GM19397 (cell line): ENCODE results near the gene CATSPERZ.

ENCODE experiments used
- ATAC-seq: cut with Tn5 transposase; IDR thresholded peaks from one replicate; pipeline ENCODE4 v1.9.1; 2021; ENCODE audit warnings: mild to moderate bottlenecking, moderate library complexity; ENCODE audit not compliant: unreplicated experiment

CATSPERZ gene

GRCh38 chr11:64337538-64338249 is 37.5 kb downstream of the CATSPERZ start:
- no peak for ATAC-seq

- no peak for ATAC-seq
Measured at GRCh38 chr11:64338716-64339115, 38.6 kb downstream of the CATSPERZ start.

- no peak for ATAC-seq
Measured at GRCh38 chr11:64339286-64339685, 39.1 kb downstream of the CATSPERZ start.

GRCh38 chr11:64339754-64340408 is 39.7 kb downstream of the CATSPERZ start, which contains the start of gene CCDC88B:
Gene CCDC88B (plus strand): TSS chr11:64340204. CDS start chr11:64340267, 63 bp downstream.
- peak; percentile 64 for ATAC-seq

GRCh38 chr11:64340671-64341335 is 40.6 kb downstream of the CATSPERZ start:
- ATAC-seq, result peak; percentile 36

GRCh38 chr11:64341429-64341828 is 41.3 kb downstream of the CATSPERZ start:
- ATAC-seq, result no peak

GRCh38 chr11:64341851-64342791 is 42.0 kb downstream of the CATSPERZ start:
- no peak for ATAC-seq

- ATAC-seq, result no peak
Measured at GRCh38 chr11:64342869-64343745, 42.9 kb downstream of the CATSPERZ start.

GRCh38 chr11:64343767-64344559 is 43.8 kb downstream of the CATSPERZ start:
- ATAC-seq, result no peak

- ATAC-seq, result no peak
Measured at GRCh38 chr11:64344787-64345186, 44.6 kb downstream of the CATSPERZ start.

- ATAC-seq, result no peak
Measured at GRCh38 chr11:64347193-64347867, 47.2 kb downstream of the CATSPERZ start.

- no peak for ATAC-seq
Measured at GRCh38 chr11:64348383-64349024, 48.3 kb downstream of the CATSPERZ start.

- no peak for ATAC-seq
Measured at GRCh38 chr11:64349025-64349387, 48.8 kb downstream of the CATSPERZ start.

GRCh38 chr11:64349404-64349803 is 49.2 kb downstream of the CATSPERZ start:
- ATAC-seq, result no peak

GRCh38 chr11:64351136-64351631 is 51.0 kb downstream of the CATSPERZ start:
- no peak for ATAC-seq

GRCh38 chr11:64352099-64352994 is 52.2 kb downstream of the CATSPERZ start:
- no peak for ATAC-seq
